Thyroid gland (tissue), 4 donors: Measurements from ENCODE around the gene SPPL2A. TPM values are rescaled to one million over a fixed set of nuclear protein-coding genes. Genes with fewer than 3 reads are reported as not detected.

Source experiments
- DNase-seq, 2 donors: peaks; one replicate each; pipeline ENCODE4 v3.0.0-alpha.2; 2019
- H3K27ac ChIP-seq, 3 donors: fragments of 200-600 bp; sonication (generic); 1 replicate in 2 of 3; 2 replicates in 1 of 3; pipeline ENCODE4 v1.5.1; 2016 to 2019; ENCODE audit warnings: mild to moderate bottlenecking in 1 of 3, moderate library complexity in 1 of 3
- H3K27me3 ChIP-seq: fragments of 200-600 bp; sonication (generic); one replicate; pipeline ENCODE4 v1.5.1; 2019
- H3K36me3 ChIP-seq, 2 donors: fragments of 200-600 bp; sonication (generic); one replicate each; pipeline ENCODE4 v1.5.1; 2016 to 2019
- H3K4me1 ChIP-seq, 2 donors: fragments of 200-600 bp; sonication (generic); one replicate each; pipeline ENCODE4 v1.5.1; 2017 to 2019
- H3K4me3 ChIP-seq, 3 donors: fragments of 200-600 bp; sonication (generic); replicated peaks in 1 of 3; 1 replicate in 2 of 3; 2 replicates in 1 of 3; pipeline ENCODE4 v1.5.1; 2016; ENCODE audit warnings: mild to moderate bottlenecking in 1 of 3
- H3K9me3 ChIP-seq: fragments of 200-600 bp; sonication (generic); one replicate; pipeline ENCODE4 v1.5.1; 2017
- POLR2A ChIP-seq, 2 donors: fragments of 450-650 bp; IDR thresholded peaks; one replicate each; pipeline ENCODE4 v1.6.1; 2017; ENCODE audit warnings: antibody characterized with exemption in 2 of 2, mild to moderate bottlenecking in 2 of 2, moderate library complexity in 1 of 2
- WGBS, 2 donors: methylation state at CpG; one replicate each; pipeline ENCODE4 v1.1.5; 2017; 5-methylcytosine and 5-hydroxymethylcytosine counted together
- intact Hi-C: fragments of 100-400 bp; cut with DNase I; formaldehyde crosslinking; loops from one replicate; pipeline ENCODE4 v1.15.1; 2023
- total RNA-seq, 4 donors: library from RNA; depleted of rRNA; stranded (reverse); fragments of >200 nt; gene quantifications; one replicate each; pipeline ENCODE4 v1.2.3, GENCODE V29; 2016
- TF ChIP-seq, protein P1 (sequence below), 6 experiments: fragments of 200-600 bp in 3 of 6; fragments of 450-650 bp in 3 of 6; sonication (generic) in 3 of 6; IDR thresholded peaks; one replicate each; pipeline ENCODE4 v1.5.1; 2016 to 2019; ENCODE audit warnings: antibody characterized with exemption in 6 of 6, mild to moderate bottlenecking in 2 of 6, inconsistent platforms in 1 of 6, moderate library complexity in 1 of 6

The SPPL2A gene
- total RNA-seq, 4 donors from 2014 or later = 174 to 468 (median 256) TPM

GRCh38 chr15:50740955-50741354, 24.6 kb downstream of the SPPL2A start:
- WGBS, 2 donors = 92 to 95% methylated on average over 3 of the region's 3 CpGs

GRCh38 chr15:50736823-50737222, 28.7 kb downstream of the SPPL2A start:
- TF ChIP-seq, protein P1, sequence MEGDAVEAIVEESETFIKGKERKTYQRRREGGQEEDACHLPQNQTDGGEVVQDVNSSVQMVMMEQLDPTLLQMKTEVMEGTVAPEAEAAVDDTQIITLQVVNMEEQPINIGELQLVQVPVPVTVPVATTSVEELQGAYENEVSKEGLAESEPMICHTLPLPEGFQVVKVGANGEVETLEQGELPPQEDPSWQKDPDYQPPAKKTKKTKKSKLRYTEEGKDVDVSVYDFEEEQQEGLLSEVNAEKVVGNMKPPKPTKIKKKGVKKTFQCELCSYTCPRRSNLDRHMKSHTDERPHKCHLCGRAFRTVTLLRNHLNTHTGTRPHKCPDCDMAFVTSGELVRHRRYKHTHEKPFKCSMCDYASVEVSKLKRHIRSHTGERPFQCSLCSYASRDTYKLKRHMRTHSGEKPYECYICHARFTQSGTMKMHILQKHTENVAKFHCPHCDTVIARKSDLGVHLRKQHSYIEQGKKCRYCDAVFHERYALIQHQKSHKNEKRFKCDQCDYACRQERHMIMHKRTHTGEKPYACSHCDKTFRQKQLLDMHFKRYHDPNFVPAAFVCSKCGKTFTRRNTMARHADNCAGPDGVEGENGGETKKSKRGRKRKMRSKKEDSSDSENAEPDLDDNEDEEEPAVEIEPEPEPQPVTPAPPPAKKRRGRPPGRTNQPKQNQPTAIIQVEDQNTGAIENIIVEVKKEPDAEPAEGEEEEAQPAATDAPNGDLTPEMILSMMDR (IDR thresholded peaks at IDR 0.05) = no peak
- no peak for TF ChIP-seq POLR2A (IDR thresholded peaks at IDR 0.05)
- Histone ChIP-seq H3K4me1 (no peaks in the 10 kb centered on the region), H3K27ac (no peak overlapping the region), H3K36me3 (peaks cover 15 to 20% of the 10 kb centered on the region in 2 donors), H3K4me3 (no peak overlapping the region), H3K27me3 (no peaks in the 10 kb centered on the region), H3K9me3 (no peaks in the 10 kb centered on the region)
- no peak for DNase-seq
- intact Hi-C loops = no loop called here
- 88 to 93% methylated on average over 8 of the region's 8 CpGs for WGBS, 2 donors

More at GRCh38 chr15:50740955-50741354, 24.6 kb downstream of the SPPL2A start:
- no peak for TF ChIP-seq POLR2A (IDR thresholded peaks at IDR 0.05)
- TF ChIP-seq, protein P1 (IDR thresholded peaks at IDR 0.05) = no peak
- Histone ChIP-seq H3K4me1 (no peaks in the 10 kb centered on the region), H3K9me3 (no peaks in the 10 kb centered on the region), H3K27me3 (no peaks in the 10 kb centered on the region), H3K4me3 (no peak overlapping the region), H3K27ac (no peak overlapping the region), H3K36me3 (peaks cover 5 to 9% of the 10 kb centered on the region in 2 donors)
- intact Hi-C loops = no loop called here
- DNase-seq = no peak

GRCh38 chr15:50735156-50735555, 30.4 kb downstream of the SPPL2A start:
- Histone ChIP-seq H3K4me3 (no peak overlapping the region), H3K36me3 (peaks cover 15 to 17% of the 10 kb centered on the region in 2 donors), H3K27me3 (no peaks in the 10 kb centered on the region), H3K4me1 (no peaks in the 10 kb centered on the region), H3K9me3 (no peaks in the 10 kb centered on the region), H3K27ac (no peak overlapping the region)
- 87 to 95% methylated on average over 4 of the region's 4 CpGs for WGBS, 2 donors
- intact Hi-C loops = no loop called here
- DNase-seq = no peak
- TF ChIP-seq POLR2A (IDR thresholded peaks at IDR 0.05) = no peak
- TF ChIP-seq, protein P1 (IDR thresholded peaks at IDR 0.05) = no peak

GRCh38 chr15:50726315-50726714, 39.2 kb downstream of the SPPL2A start:
- Histone ChIP-seq H3K4me3 (no peak overlapping the region), H3K9me3 (no peaks in the 10 kb centered on the region), H3K4me1 (no peaks in the 10 kb centered on the region), H3K36me3 (peaks cover 2 to 7% of the 10 kb centered on the region in 2 donors), H3K27ac (no peak overlapping the region), H3K27me3 (no peaks in the 10 kb centered on the region)
- no peak for DNase-seq
- intact Hi-C loops = no loop called here
- 100% methylated on average over 1 of the region's 1 CpG for WGBS, 2 donors
- TF ChIP-seq, protein P1 (IDR thresholded peaks at IDR 0.05) = no peak
- no peak for TF ChIP-seq POLR2A (IDR thresholded peaks at IDR 0.05)

DNA sequence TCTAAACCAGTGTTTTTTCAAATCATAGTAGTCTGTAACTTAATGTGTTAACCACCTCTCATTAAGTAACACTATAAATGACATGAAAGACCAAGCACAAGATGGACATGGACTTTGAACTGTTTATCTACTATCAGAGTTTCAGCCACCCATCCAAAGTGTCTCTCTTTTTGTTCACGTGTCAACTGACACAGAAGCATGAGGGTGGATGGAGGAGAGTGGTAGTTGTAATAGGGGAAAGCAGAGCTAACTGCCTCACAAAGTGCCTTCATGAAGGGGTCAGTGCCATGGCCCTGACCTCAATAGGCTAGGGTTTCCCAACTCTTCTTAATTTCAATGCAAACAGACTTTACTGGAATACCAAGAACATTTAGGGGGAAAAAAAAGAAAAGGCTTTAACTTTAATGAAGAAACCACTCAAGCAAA, 46.8 kb downstream of the SPPL2A start:
- H3K9me3 ChIP-seq = no peaks in the 10 kb centered on the region
- no peak overlapping the region for H3K4me3 ChIP-seq
- H3K36me3 ChIP-seq = peaks cover 11 to 15% of the 10 kb centered on the region in 2 donors
- no peaks in the 10 kb centered on the region for H3K27me3 ChIP-seq
- no peaks in the 10 kb centered on the region for H3K4me1 ChIP-seq
- DNase-seq = no peak
- no peak overlapping the region for H3K27ac ChIP-seq
- intact Hi-C loops = no loop called here
- 87 to 88% methylated on average over 1 of the region's 1 CpG for WGBS, 2 donors
- TF ChIP-seq, protein P1 (IDR thresholded peaks at IDR 0.05) = no peak
- no peak for TF ChIP-seq POLR2A (IDR thresholded peaks at IDR 0.05)
